Mucosa of descending colon (tissue), 3 donors: ENCODE measurements around the gene RPS6KB2. TPM values are rescaled to one million over a fixed set of nuclear protein-coding genes. Genes with fewer than 3 reads are reported as not detected.

Experiments
- ATAC-seq: fragments of 200-7000 bp; cut with Tn5 transposase; one replicate; pipeline ENCODE4 v1.9.1; 2020; ENCODE audit warnings: mild to moderate bottlenecking, moderate library complexity
- DNase-seq, 3 donors: peaks; one replicate each; pipeline ENCODE4 v3.0.0-alpha.2; 2020
- H3K36me3 ChIP-seq: fragments of 200-600 bp; one replicate; pipeline ENCODE4 v1.8.0; 2021; ENCODE audit warnings: low read depth, mild to moderate bottlenecking
- H3K4me1 ChIP-seq: fragments of 200-600 bp; one replicate; pipeline ENCODE4 v1.8.0; 2021; ENCODE audit warnings: low read depth, mild to moderate bottlenecking
- H3K4me3 ChIP-seq: fragments of 200-600 bp; one replicate; pipeline ENCODE4 v1.8.0; 2021; ENCODE audit warnings: mild to moderate bottlenecking
- H3K9me3 ChIP-seq: fragments of 200-600 bp; one replicate; pipeline ENCODE4 v1.8.0; 2021; ENCODE audit warnings: mild to moderate bottlenecking
- intact Hi-C, 2 donors: fragments of 100-400 bp; cut with DNase I in 1 of 2; cut with micrococcal nuclease in 1 of 2; formaldehyde crosslinking; loops; one replicate each; pipeline versions ENCODE4 v1.11.0 to v1.11.1; 2022; cut with DNase I, micrococcal nuclease
- total RNA-seq, 3 donors: library from RNA; stranded (reverse); fragmentation: NEBNext Ultra II Directional in 2 of 3; extraction: Animal tissue kit (Norgen Biotek cat#: 25700) in 2 of 3; gene quantifications; one replicate each; pipeline versions ENCODE4 v1.2.1 to v1.2.4, GENCODE V29; 2021 to 2023
- TF ChIP-seq, protein P1 (sequence below): fragments of 200-600 bp; IDR thresholded peaks from one replicate; pipeline ENCODE4 v1.8.0; 2022; ENCODE audit warnings: antibody characterized with exemption, mild to moderate bottlenecking
- donor health status: DM: no; HTN: no; CAD: no; lungs with moderate emphysema.
- donor health status: DM: no; HTN: no; CAD: no.
- donor health status: DM: no; HTN: yes; CAD: no.

Gene RPS6KB2
- total RNA-seq, 3 donors from 2014 or later, result 43.1 to 51.6 (median 45.4) TPM

DNA sequence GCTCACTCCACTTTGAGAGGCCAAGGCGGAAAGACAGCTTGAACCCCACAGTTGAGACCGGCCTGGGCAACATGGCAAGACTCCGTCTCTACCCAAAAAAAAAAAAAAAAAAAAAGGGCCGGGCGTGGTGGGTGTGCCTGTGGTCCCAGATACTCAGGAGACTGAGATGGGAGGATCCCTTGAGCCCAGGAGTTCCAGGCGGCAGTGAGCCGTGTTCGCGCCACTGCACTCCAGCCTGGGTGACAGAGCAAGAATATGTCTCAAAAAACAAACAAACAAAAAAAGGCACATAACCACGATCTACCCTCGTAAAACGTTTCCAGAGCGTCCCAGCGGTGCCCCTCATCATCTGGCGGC is 37.4 kb upstream of the RPS6KB2 start:
- Histone ChIP-seq H3K9me3 (no peaks in the 10 kb centered on the region), H3K36me3 (no peaks in the 10 kb centered on the region), H3K4me3 (peak overlapping the region; percentile 75), H3K4me1 (peaks cover 24% of the 10 kb centered on the region)
- peak in 1 of 3 donors; percentile 56 for DNase-seq
- ATAC-seq, result peak; percentile 1
- TF ChIP-seq, protein P1, sequence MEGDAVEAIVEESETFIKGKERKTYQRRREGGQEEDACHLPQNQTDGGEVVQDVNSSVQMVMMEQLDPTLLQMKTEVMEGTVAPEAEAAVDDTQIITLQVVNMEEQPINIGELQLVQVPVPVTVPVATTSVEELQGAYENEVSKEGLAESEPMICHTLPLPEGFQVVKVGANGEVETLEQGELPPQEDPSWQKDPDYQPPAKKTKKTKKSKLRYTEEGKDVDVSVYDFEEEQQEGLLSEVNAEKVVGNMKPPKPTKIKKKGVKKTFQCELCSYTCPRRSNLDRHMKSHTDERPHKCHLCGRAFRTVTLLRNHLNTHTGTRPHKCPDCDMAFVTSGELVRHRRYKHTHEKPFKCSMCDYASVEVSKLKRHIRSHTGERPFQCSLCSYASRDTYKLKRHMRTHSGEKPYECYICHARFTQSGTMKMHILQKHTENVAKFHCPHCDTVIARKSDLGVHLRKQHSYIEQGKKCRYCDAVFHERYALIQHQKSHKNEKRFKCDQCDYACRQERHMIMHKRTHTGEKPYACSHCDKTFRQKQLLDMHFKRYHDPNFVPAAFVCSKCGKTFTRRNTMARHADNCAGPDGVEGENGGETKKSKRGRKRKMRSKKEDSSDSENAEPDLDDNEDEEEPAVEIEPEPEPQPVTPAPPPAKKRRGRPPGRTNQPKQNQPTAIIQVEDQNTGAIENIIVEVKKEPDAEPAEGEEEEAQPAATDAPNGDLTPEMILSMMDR, result no peak
- intact Hi-C loops, result no loop called here

DNA sequence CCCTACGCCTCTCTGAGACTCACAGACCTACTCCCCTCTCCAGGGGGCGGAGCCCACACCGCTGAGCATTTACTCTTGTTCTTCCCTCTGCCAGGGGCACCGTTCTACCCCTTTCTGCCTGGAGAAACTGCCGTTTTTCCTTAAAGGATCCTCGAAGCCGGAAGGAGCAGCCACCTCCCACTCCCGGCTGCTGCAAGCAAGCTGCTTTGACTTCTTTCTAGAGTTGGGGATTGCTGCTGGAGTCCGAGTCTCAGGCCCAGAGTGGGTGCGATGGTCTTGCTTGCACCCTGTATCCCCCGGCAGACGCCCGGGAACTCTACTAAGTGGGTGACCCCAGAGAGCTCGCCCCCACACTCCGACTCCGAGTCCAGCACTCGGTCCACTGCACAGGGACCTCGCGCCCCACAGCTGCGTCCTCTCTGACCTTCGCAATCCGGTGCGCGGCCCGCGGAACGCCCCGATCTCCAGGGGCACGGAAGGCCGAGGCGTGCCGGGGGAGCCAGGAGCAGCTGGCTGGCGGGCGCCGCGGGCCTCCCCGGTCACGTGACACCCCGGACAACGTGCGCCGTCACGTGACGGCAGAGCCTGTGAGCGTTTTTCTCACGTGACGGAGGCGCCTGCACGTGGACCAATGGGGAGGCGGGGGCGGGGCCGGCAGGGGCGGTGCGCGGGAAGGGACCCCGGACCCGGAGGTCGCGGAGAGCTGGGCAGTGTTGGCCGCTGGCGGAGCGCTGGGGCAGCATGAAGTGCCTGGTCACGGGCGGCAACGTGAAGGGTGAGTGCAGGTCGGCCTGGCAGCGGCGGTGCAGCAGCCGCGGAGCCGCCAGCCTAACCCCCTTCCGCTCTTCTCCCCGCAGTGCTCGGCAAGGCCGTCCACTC is 36.8 kb upstream of the RPS6KB2 start, which contains the start of gene RAD9A:
RAD9A (plus strand) TSS at position 683 of the 879 bp plus-strand sequence; CDS start at position 742, 59 bp downstream.
- intact Hi-C loops, result no loop called here
- TF ChIP-seq, protein P1, result no peak
- peak; percentile 90 for ATAC-seq

GRCh38 chr11:67392183-67392715 is 36.0 kb upstream of the RPS6KB2 start:
- TF ChIP-seq, protein P1, result no peak
- peak; percentile 18 for ATAC-seq
- DNase-seq, result peak in 1 of 3 donors; percentile 66
- peak overlapping the region; percentile 75 for H3K4me3 ChIP-seq
- H3K4me1 ChIP-seq, result peaks cover 31% of the 10 kb centered on the region
- H3K9me3 ChIP-seq, result no peaks in the 10 kb centered on the region
- intact Hi-C loops, result no loop called here
- H3K36me3 ChIP-seq, result no peaks in the 10 kb centered on the region

More for the DNA sequence above, 36.8 kb upstream of the RPS6KB2 start, which contains the start of gene RAD9A:
- Histone ChIP-seq H3K36me3 (no peaks in the 10 kb centered on the region), H3K4me1 (peaks cover 25% of the 10 kb centered on the region), H3K4me3 (peak within 1 kb of the TSS; percentile 75), H3K9me3 (no peaks in the 10 kb centered on the region)
- DNase-seq, result peak; percentile 96 to 98 (median 98)

- DNase-seq, result peak in 1 of 3 donors; percentile 64
- no peak for ATAC-seq
- Histone ChIP-seq H3K36me3 (peaks cover 8% of the 10 kb centered on the region), H3K9me3 (no peaks in the 10 kb centered on the region), H3K4me1 (peaks cover 31% of the 10 kb centered on the region), H3K4me3 (no peak overlapping the region)
- TF ChIP-seq, protein P1, result no peak
- intact Hi-C loops, result no loop called here
Measured at GRCh38 chr11:67393437-67393836, 34.9 kb upstream of the RPS6KB2 start.

DNA sequence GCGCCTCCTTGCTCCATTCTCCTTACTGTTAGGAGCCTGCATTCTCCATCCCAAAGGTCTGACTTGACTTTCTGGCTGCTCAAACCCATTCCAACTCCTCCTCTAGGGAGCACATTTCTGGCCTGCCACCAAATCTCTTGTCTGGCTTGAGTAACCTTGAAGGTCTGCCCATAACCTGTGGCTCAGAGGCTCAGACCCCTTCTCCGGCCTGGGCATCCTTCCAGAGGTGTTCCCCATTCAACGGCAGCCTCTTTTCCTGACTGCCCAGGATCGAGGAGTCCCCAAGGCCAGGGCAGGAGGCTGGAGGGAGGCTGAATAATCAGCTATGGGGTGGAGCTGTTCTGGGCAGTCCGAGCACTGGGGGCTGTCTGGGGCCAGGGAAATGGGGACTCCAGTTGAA is 34.3 kb upstream of the RPS6KB2 start:
- H3K4me1 ChIP-seq, result peaks cover 31% of the 10 kb centered on the region
- no peak overlapping the region for H3K4me3 ChIP-seq
- DNase-seq, result no peak
- ATAC-seq, result no peak
- H3K36me3 ChIP-seq, result peaks cover 8% of the 10 kb centered on the region
- no peaks in the 10 kb centered on the region for H3K9me3 ChIP-seq
- TF ChIP-seq, protein P1, result no peak
- intact Hi-C loops, result no loop called here
